A673 (cell line): ENCODE measurements around the gene MTX2. TPM values are rescaled to one million over a fixed set of nuclear protein-coding genes. Genes with fewer than 3 reads are reported as not detected.

Experiments
- BruUV-seq: library from RNA; stranded (reverse); fragments of 400-500 nt; replicated peaks from 2 replicates; lab custom pipeline; 2021; lab: Mats Ljungman, UMichigan
- CTCF ChIA-PET: fragments of 300-600 bp; sonication (Branson Sonifier 250); formaldehyde crosslinking; loops from one replicate; lab custom pipeline; 2022; ENCODE audit warnings: antibody characterized with exemption; lab: Charles Lee
- POLR2A ChIA-PET: fragments of 300-600 bp; sonication (Branson Sonifier 250); formaldehyde crosslinking; loops from one replicate; lab custom pipeline; 2022; ENCODE audit warnings: antibody characterized with exemption; ENCODE audit not compliant: low non-redundant PET; lab: Charles Lee
- DNase-seq: peaks from one replicate; pipeline ENCODE4 v3.0.0-alpha.2; 2015; ENCODE audit warnings: low spot score
- H3K27ac ChIP-seq: fragments of 200-600 bp; sonication (generic); 2 replicates; pipeline ENCODE4 v1.5.1; 2016; ENCODE audit warnings: mixed run types, low read depth, mild to moderate bottlenecking, mixed read lengths, antibody characterized with exemption, low read length; ENCODE audit not compliant: poor library complexity, severe bottlenecking
- H3K27me3 ChIP-seq: fragments of 200-600 bp; sonication (generic); replicated peaks from 2 replicates; pipeline ENCODE4 v1.6.1; 2017; ENCODE audit warnings: mixed run types, low read depth, mild to moderate bottlenecking, mixed read lengths, antibody characterized with exemption, low read length; ENCODE audit not compliant: insufficient read depth, poor library complexity
- H3K36me3 ChIP-seq: fragments of 200-600 bp; sonication (generic); 2 replicates; pipeline ENCODE4 v1.6.1; 2016; ENCODE audit warnings: mixed run types, mild to moderate bottlenecking, mixed read lengths, antibody characterized with exemption, low read length; ENCODE audit not compliant: insufficient read depth, poor library complexity, severe bottlenecking
- H3K4me1 ChIP-seq: fragments of 200-600 bp; sonication (generic); 2 replicates; pipeline ENCODE4 v1.6.1; 2017; ENCODE audit warnings: mixed run types, mild to moderate bottlenecking, mixed read lengths, antibody characterized with exemption, low read length; ENCODE audit not compliant: insufficient read depth, poor library complexity, severe bottlenecking
- H3K4me3 ChIP-seq: fragments of 200-600 bp; sonication (generic); 2 replicates; pipeline ENCODE4 v1.5.1; 2016; ENCODE audit warnings: low read depth, mixed run types, mild to moderate bottlenecking, mixed read lengths, low read length; ENCODE audit not compliant: poor library complexity, severe bottlenecking
- H3K9me3 ChIP-seq: fragments of 200-600 bp; sonication (generic); 2 replicates; pipeline ENCODE4 v1.6.1; 2016; ENCODE audit warnings: mixed run types, low read depth, mild to moderate bottlenecking, mixed read lengths, antibody characterized with exemption, low read length; ENCODE audit not compliant: poor library complexity, severe bottlenecking
- CTCF ChIP-seq: fragments of 300-800, 200-600 bp; sonication (generic); conservative IDR thresholded peaks from 2 replicates; pipeline ENCODE4 v1.5.1; 2017; ENCODE audit warnings: low read depth, mild to moderate bottlenecking, antibody characterized with exemption, low read length, moderate library complexity, mixed read lengths
- EZH2 ChIP-seq: fragments of 200-600 bp; sonication (generic); IDR thresholded peaks from 2 replicates; pipeline ENCODE4 v1.6.1; 2017; ENCODE audit warnings: borderline replicate concordance, low read depth, mild to moderate bottlenecking, mixed read lengths, antibody characterized with exemption, low read length; ENCODE audit not compliant: poor library complexity, severe bottlenecking
- intact Hi-C: fragments of 100-400 bp; cut with micrococcal nuclease; formaldehyde crosslinking; loops from one replicate; pipeline ENCODE4 v1.10.0; 2022; ENCODE audit not compliant: unreplicated experiment
- total RNA-seq: library from RNA; stranded (reverse); gene quantifications from 2 replicates; pipeline ENCODE4 v1.2.3, GENCODE V29; 2021

MTX2 gene
- total RNA-seq, 1 experiment from 2014 or later: 31.1 TPM

GRCh38 chr2:176317623-176318065 lies 48.4 kb downstream of the MTX2 start:
- no TSS peak for BruUV-seq
- no peak for TF ChIP-seq EZH2
- TF ChIP-seq CTCF: no peak
- ChIA-PET CTCF (no interaction called here), POLR2A (no interaction called here)
- Histone ChIP-seq H3K9me3 (no peaks in the 10 kb centered on the region), H3K4me3 (no peak overlapping the region), H3K36me3 (no peaks in the 10 kb centered on the region), H3K4me1 (no peaks in the 10 kb centered on the region), H3K27ac (no peak overlapping the region), H3K27me3 (no peaks in the 10 kb centered on the region)
- intact Hi-C loops: no loop called here
- DNase-seq: no peak

- ChIA-PET POLR2A (no interaction called here), CTCF (no interaction called here)
- Histone ChIP-seq H3K4me3 (no peak overlapping the region), H3K27ac (no peak overlapping the region), H3K27me3 (no peaks in the 10 kb centered on the region), H3K36me3 (no peaks in the 10 kb centered on the region), H3K4me1 (peaks cover 9% of the 10 kb centered on the region), H3K9me3 (no peaks in the 10 kb centered on the region)
- DNase-seq: no peak
- no peak for TF ChIP-seq EZH2
- no peak for TF ChIP-seq CTCF
- no TSS peak for BruUV-seq
- intact Hi-C loops: no loop called here
Observed at GRCh38 chr2:176321916-176322315, 52.7 kb downstream of the MTX2 start.

GRCh38 chr2:176324862-176325261 lies 55.6 kb downstream of the MTX2 start:
- H3K4me3 ChIP-seq: no peak overlapping the region
- no peaks in the 10 kb centered on the region for H3K27me3 ChIP-seq
- no peaks in the 10 kb centered on the region for H3K9me3 ChIP-seq
- H3K4me1 ChIP-seq: peaks cover 9% of the 10 kb centered on the region
- ChIA-PET CTCF (no interaction called here), POLR2A (no interaction called here)
- no peak overlapping the region for H3K27ac ChIP-seq
- BruUV-seq: no TSS peak
- no peak for DNase-seq
- no peaks in the 10 kb centered on the region for H3K36me3 ChIP-seq
- intact Hi-C loops: no loop called here
- TF ChIP-seq CTCF (no peak), EZH2 (no peak)
